WTC11 (cell line): ENCODE measurements around the gene ELOVL5. TPM values are rescaled to one million over a fixed set of nuclear protein-coding genes. Genes with fewer than 3 reads are reported as not detected.

Source experiments
- ATAC-seq: fragments of 200-7000 bp; cut with Tn5 transposase; 2 replicates; pipeline ENCODE4 v1.10.0; 2021; ENCODE audit warnings: mild to moderate bottlenecking, moderate library complexity
- CTCF ChIA-PET: fragments of 300-600 bp; sonication (Branson Sonifier 250); formaldehyde crosslinking; loops from one replicate; lab custom pipeline; 2021; ENCODE audit warnings: antibody characterized with exemption; lab: Charles Lee
- POLR2A ChIA-PET: fragments of 350-600 bp; sonication (Branson Sonifier 250); formaldehyde crosslinking; loops from one replicate; lab custom pipeline; 2021; ENCODE audit warnings: antibody characterized with exemption; lab: Charles Lee
- DNase-seq: peaks from one replicate; pipeline ENCODE4 v3.0.0; 2021; ENCODE audit warnings: low spot score
- H3K27ac Mint-ChIP-seq: 2 replicates; pipeline ENCODE4 v1.8.0; 2021; ENCODE audit warnings: mixed read lengths
- H3K27me3 Mint-ChIP-seq: 2 replicates; pipeline ENCODE4 v1.8.0; 2021; ENCODE audit warnings: low read depth, mild to moderate bottlenecking, moderate library complexity, mixed read lengths
- H3K36me3 Mint-ChIP-seq: 2 replicates; pipeline ENCODE4 v1.8.0; 2021; ENCODE audit warnings: mixed read lengths
- H3K4me1 Mint-ChIP-seq: 2 replicates; pipeline ENCODE4 v1.8.0; 2022; ENCODE audit warnings: mixed read lengths
- H3K4me3 Mint-ChIP-seq: 2 replicates; pipeline ENCODE4 v1.8.0; 2021; ENCODE audit warnings: mild to moderate bottlenecking, moderate library complexity, mixed read lengths
- H3K9me3 Mint-ChIP-seq: 2 replicates; pipeline ENCODE4 v1.8.0; 2021; ENCODE audit warnings: mixed read lengths
- ATF1 ChIP-seq: sonication (generic); formaldehyde crosslinking; IDR thresholded peaks from 2 replicates; pipeline ENCODE4 v1.8.1; 2023; ENCODE audit warnings: mild to moderate bottlenecking, moderate library complexity, missing genetic modification reagents
- ETV6 ChIP-seq: sonication (generic); formaldehyde crosslinking; IDR thresholded peaks from 2 replicates; pipeline ENCODE4 v1.8.1; 2022; ENCODE audit warnings: mild to moderate bottlenecking, missing genetic modification reagents
- JAZF1 ChIP-seq: fragments of 250-450 bp; sonication (Bioruptor Pico); IDR thresholded peaks from 2 replicates; pipeline ENCODE4 v1.9.0; 2021; ENCODE audit warnings: moderate library complexity, mild to moderate bottlenecking, inconsistent platforms
- NR1H2 ChIP-seq: sonication (generic); formaldehyde crosslinking; IDR thresholded peaks from 2 replicates; pipeline ENCODE4 v1.9.0; 2021; ENCODE audit warnings: mild to moderate bottlenecking, moderate library complexity, missing genetic modification reagents
- PRRX2 ChIP-seq: fragments of 250-450 bp; sonication (Bioruptor Pico); IDR thresholded peaks from 2 replicates; pipeline ENCODE4 v1.8.0; 2021; ENCODE audit warnings: mild to moderate bottlenecking
- SMAD3 ChIP-seq: sonication (generic); formaldehyde crosslinking; IDR thresholded peaks from 2 replicates; pipeline ENCODE4 v1.8.0; 2022; ENCODE audit warnings: missing genetic modification reagents, mild to moderate bottlenecking, borderline replicate concordance
- SP1 ChIP-seq: sonication (generic); formaldehyde crosslinking; conservative IDR thresholded peaks from 2 replicates; pipeline ENCODE4 v1.8.1; 2022; ENCODE audit warnings: missing genetic modification reagents
- ZBTB21 ChIP-seq: sonication (generic); formaldehyde crosslinking; IDR thresholded peaks from 2 replicates; pipeline ENCODE4 v1.8.1; 2023; ENCODE audit warnings: mild to moderate bottlenecking, missing genetic modification reagents, borderline replicate concordance
- ZNF138 ChIP-seq: sonication (generic); formaldehyde crosslinking; conservative IDR thresholded peaks from 2 replicates; pipeline ENCODE4 v1.8.1; 2022; ENCODE audit warnings: mild to moderate bottlenecking, moderate library complexity, missing genetic modification reagents
- ZNF423 ChIP-seq: fragments of 250-450 bp; sonication (Bioruptor Pico); IDR thresholded peaks from 2 replicates; pipeline ENCODE4 v2.1.2; 2022; ENCODE audit warnings: mild to moderate bottlenecking, moderate library complexity
- total RNA-seq: library from RNA; stranded (reverse); gene quantifications from 3 replicates; pipeline ENCODE4 v1.2.3, GENCODE V29; 2021
- TF ChIP-seq, protein P1 (sequence below): sonication (generic); formaldehyde crosslinking; IDR thresholded peaks from 2 replicates; pipeline ENCODE4 v1.8.0; 2022; ENCODE audit warnings: missing genetic modification reagents
- TF ChIP-seq, protein P2 (sequence below): fragments of 200-600 bp; IDR thresholded peaks from 2 replicates; pipeline ENCODE4 v1.8.0; 2022; ENCODE audit warnings: antibody characterized with exemption
- TF ChIP-seq, protein P3 (sequence below): sonication (generic); formaldehyde crosslinking; IDR thresholded peaks from 2 replicates; pipeline ENCODE4 v1.8.1; 2022; ENCODE audit warnings: low read depth, mild to moderate bottlenecking, moderate library complexity, missing genetic modification reagents, borderline replicate concordance
- TF ChIP-seq, protein P4 (sequence below): fragments of 250-450 bp; sonication (Bioruptor Pico); IDR thresholded peaks from 2 replicates; pipeline ENCODE4 v2.1.2; 2022; ENCODE audit warnings: mild to moderate bottlenecking, moderate library complexity
- TF ChIP-seq, protein P5 (sequence below): sonication (generic); formaldehyde crosslinking; IDR thresholded peaks from 2 replicates; pipeline ENCODE4 v1.8.0; 2023; ENCODE audit warnings: missing genetic modification reagents
- TF ChIP-seq, protein P6 (sequence below): sonication (generic); formaldehyde crosslinking; IDR thresholded peaks from 2 replicates; pipeline ENCODE4 v1.8.1; 2023; ENCODE audit warnings: mild to moderate bottlenecking, missing genetic modification reagents, borderline replicate concordance

Gene ELOVL5
- total RNA-seq, 1 experiment from 2014 or later = 122 TPM

DNA sequence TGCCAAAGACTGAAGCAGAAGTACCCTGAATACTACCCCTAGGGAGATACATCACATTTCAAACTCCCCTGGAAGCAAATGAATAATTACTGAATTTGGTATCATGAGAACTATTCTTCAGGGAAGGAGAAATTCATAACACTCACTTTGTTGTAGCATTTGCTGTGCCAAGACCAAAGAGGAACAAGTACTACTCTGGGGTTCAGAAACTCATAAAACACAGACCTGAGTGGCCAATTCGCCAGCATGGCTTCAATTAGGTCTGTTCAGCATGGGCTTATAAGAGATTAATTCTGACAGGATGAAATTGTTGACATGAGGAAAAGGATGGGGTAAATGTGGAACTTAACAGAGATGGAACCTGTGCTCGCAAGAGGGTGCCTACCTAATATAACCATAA is 6.5 kb downstream of the ELOVL5 start:
- no peak for ATAC-seq
- CTCF ChIA-PET = no interaction called here

DNA sequence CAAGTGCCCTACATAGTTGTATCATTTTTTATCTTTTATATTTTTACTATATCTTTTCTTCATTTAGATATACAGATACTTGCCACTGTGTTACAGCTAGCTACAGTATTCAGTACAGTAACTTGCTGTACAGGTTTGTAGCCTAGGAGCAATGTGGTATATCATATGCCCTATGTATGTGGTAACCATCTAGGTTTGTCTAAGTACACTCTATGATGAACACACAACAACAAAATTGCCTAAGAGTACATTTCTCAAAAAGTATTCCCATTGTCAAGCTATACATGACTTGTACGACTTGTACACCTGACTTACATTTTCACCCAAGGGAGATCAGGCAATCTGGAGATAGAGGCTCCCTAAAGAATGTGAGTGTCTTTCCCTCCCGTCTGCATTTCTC is 8.2 kb downstream of the ELOVL5 start:
- Mint-ChIP-seq H3K27me3 (no peaks in the 10 kb centered on the region), H3K4me3 (no peak overlapping the region), H3K4me1 (peaks cover 71% of the 10 kb centered on the region), H3K36me3 (peaks cover 10% of the 10 kb centered on the region), H3K27ac (no peak overlapping the region), H3K9me3 (no peaks in the 10 kb centered on the region)
- TF ChIP-seq, protein P1, sequence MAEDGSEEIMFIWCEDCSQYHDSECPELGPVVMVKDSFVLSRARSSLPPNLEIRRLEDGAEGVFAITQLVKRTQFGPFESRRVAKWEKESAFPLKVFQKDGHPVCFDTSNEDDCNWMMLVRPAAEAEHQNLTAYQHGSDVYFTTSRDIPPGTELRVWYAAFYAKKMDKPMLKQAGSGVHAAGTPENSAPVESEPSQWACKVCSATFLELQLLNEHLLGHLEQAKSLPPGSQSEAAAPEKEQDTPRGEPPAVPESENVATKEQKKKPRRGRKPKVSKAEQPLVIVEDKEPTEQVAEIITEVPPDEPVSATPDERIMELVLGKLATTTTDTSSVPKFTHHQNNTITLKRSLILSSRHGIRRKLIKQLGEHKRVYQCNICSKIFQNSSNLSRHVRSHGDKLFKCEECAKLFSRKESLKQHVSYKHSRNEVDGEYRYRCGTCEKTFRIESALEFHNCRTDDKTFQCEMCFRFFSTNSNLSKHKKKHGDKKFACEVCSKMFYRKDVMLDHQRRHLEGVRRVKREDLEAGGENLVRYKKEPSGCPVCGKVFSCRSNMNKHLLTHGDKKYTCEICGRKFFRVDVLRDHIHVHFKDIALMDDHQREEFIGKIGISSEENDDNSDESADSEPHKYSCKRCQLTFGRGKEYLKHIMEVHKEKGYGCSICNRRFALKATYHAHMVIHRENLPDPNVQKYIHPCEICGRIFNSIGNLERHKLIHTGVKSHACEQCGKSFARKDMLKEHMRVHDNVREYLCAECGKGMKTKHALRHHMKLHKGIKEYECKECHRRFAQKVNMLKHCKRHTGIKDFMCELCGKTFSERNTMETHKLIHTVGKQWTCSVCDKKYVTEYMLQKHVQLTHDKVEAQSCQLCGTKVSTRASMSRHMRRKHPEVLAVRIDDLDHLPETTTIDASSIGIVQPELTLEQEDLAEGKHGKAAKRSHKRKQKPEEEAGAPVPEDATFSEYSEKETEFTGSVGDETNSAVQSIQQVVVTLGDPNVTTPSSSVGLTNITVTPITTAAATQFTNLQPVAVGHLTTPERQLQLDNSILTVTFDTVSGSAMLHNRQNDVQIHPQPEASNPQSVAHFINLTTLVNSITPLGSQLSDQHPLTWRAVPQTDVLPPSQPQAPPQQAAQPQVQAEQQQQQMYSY (CRISPR knock-in tag) = no peak
- no peak for TF ChIP-seq ETV6 (CRISPR knock-in tag)
- TF ChIP-seq ATF1 = no peak
- TF ChIP-seq ZNF138 = no peak
- TF ChIP-seq, protein P2, sequence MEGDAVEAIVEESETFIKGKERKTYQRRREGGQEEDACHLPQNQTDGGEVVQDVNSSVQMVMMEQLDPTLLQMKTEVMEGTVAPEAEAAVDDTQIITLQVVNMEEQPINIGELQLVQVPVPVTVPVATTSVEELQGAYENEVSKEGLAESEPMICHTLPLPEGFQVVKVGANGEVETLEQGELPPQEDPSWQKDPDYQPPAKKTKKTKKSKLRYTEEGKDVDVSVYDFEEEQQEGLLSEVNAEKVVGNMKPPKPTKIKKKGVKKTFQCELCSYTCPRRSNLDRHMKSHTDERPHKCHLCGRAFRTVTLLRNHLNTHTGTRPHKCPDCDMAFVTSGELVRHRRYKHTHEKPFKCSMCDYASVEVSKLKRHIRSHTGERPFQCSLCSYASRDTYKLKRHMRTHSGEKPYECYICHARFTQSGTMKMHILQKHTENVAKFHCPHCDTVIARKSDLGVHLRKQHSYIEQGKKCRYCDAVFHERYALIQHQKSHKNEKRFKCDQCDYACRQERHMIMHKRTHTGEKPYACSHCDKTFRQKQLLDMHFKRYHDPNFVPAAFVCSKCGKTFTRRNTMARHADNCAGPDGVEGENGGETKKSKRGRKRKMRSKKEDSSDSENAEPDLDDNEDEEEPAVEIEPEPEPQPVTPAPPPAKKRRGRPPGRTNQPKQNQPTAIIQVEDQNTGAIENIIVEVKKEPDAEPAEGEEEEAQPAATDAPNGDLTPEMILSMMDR = no peak
- TF ChIP-seq SP1 (CRISPR knock-in tag) = no peak
- TF ChIP-seq ZBTB21 (CRISPR knock-in tag) = no peak
- TF ChIP-seq NR1H2 (CRISPR knock-in tag) = no peak
- CTCF ChIA-PET = no interaction called here
- POLR2A ChIA-PET = no interaction called here
- no peak for ATAC-seq
- no peak for DNase-seq

More for the DNA sequence above, 6.5 kb downstream of the ELOVL5 start:
- POLR2A ChIA-PET = no interaction called here
- H3K4me1 Mint-ChIP-seq = peaks cover 68% of the 10 kb centered on the region
- no peak overlapping the region for H3K4me3 Mint-ChIP-seq
- peaks cover 12% of the 10 kb centered on the region for H3K36me3 Mint-ChIP-seq
- H3K27ac Mint-ChIP-seq = peak overlapping the region; percentile 9; the same call in 1 of the 2 replicates
- H3K9me3 Mint-ChIP-seq = no peaks in the 10 kb centered on the region
- H3K27me3 Mint-ChIP-seq = no peaks in the 10 kb centered on the region
- TF ChIP-seq JAZF1 (no peak), ZBTB21 (CRISPR knock-in tag) (no peak), ATF1 (no peak), ZNF138 (no peak), PRRX2 (CRISPR knock-in tag) (no peak), SMAD3 (CRISPR knock-in tag) (no peak)
- TF ChIP-seq, protein P3, sequence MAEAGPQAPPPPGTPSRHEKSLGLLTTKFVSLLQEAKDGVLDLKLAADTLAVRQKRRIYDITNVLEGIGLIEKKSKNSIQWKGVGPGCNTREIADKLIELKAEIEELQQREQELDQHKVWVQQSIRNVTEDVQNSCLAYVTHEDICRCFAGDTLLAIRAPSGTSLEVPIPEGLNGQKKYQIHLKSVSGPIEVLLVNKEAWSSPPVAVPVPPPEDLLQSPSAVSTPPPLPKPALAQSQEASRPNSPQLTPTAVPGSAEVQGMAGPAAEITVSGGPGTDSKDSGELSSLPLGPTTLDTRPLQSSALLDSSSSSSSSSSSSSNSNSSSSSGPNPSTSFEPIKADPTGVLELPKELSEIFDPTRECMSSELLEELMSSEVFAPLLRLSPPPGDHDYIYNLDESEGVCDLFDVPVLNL (CRISPR knock-in tag) = no peak
- TF ChIP-seq, protein P4, sequence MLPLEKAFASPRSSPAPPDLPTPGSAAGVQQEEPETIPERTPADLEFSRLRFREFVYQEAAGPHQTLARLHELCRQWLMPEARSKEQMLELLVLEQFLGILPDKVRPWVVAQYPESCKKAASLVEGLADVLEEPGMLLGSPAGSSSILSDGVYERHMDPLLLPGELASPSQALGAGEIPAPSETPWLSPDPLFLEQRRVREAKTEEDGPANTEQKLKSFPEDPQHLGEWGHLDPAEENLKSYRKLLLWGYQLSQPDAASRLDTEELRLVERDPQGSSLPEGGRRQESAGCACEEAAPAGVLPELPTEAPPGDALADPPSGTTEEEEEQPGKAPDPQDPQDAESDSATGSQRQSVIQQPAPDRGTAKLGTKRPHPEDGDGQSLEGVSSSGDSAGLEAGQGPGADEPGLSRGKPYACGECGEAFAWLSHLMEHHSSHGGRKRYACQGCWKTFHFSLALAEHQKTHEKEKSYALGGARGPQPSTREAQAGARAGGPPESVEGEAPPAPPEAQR (CRISPR knock-in tag) = no peak
- TF ChIP-seq, protein P5, sequence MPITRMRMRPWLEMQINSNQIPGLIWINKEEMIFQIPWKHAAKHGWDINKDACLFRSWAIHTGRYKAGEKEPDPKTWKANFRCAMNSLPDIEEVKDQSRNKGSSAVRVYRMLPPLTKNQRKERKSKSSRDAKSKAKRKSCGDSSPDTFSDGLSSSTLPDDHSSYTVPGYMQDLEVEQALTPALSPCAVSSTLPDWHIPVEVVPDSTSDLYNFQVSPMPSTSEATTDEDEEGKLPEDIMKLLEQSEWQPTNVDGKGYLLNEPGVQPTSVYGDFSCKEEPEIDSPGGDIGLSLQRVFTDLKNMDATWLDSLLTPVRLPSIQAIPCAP = no peak
- TF ChIP-seq, all 79 proteins: peak for 0
- no peak for DNase-seq

DNA sequence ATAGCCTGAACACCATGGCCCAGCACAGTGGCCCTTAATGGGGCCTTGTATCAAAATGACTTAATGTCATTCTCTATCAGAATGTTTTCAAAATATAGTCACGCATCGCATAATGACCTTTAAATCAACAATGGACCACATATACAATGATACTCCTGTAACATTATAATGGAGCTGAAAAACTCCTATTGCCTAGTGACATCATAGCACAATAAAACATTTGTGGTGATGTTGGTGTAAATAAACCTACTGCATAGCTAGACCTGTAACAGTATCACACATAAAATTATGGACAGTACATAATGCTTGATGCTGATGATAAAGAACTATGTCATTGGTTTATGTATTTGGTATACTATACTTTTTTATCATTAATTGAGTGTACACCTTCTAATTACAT is 9.3 kb downstream of the ELOVL5 start:
- CTCF ChIA-PET = no interaction called here
- no peak for ATAC-seq
- no peaks in the 10 kb centered on the region for H3K9me3 Mint-ChIP-seq
- POLR2A ChIA-PET = no interaction called here
- H3K27me3 Mint-ChIP-seq = no peaks in the 10 kb centered on the region
- H3K36me3 Mint-ChIP-seq = peaks cover 10% of the 10 kb centered on the region
- TF ChIP-seq, protein P6, sequence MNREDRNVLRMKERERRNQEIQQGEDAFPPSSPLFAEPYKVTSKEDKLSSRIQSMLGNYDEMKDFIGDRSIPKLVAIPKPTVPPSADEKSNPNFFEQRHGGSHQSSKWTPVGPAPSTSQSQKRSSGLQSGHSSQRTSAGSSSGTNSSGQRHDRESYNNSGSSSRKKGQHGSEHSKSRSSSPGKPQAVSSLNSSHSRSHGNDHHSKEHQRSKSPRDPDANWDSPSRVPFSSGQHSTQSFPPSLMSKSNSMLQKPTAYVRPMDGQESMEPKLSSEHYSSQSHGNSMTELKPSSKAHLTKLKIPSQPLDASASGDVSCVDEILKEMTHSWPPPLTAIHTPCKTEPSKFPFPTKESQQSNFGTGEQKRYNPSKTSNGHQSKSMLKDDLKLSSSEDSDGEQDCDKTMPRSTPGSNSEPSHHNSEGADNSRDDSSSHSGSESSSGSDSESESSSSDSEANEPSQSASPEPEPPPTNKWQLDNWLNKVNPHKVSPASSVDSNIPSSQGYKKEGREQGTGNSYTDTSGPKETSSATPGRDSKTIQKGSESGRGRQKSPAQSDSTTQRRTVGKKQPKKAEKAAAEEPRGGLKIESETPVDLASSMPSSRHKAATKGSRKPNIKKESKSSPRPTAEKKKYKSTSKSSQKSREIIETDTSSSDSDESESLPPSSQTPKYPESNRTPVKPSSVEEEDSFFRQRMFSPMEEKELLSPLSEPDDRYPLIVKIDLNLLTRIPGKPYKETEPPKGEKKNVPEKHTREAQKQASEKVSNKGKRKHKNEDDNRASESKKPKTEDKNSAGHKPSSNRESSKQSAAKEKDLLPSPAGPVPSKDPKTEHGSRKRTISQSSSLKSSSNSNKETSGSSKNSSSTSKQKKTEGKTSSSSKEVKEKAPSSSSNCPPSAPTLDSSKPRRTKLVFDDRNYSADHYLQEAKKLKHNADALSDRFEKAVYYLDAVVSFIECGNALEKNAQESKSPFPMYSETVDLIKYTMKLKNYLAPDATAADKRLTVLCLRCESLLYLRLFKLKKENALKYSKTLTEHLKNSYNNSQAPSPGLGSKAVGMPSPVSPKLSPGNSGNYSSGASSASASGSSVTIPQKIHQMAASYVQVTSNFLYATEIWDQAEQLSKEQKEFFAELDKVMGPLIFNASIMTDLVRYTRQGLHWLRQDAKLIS = no peak
- TF ChIP-seq ZNF423 = no peak
- H3K4me1 Mint-ChIP-seq = peaks cover 71% of the 10 kb centered on the region
- H3K27ac Mint-ChIP-seq = no peak overlapping the region
- no peak for DNase-seq
- no peak overlapping the region for H3K4me3 Mint-ChIP-seq
